RKO (cell line): ENCODE measurements around the gene NTN1.
A peak's percentile ranks its signal among the peaks of the same experiment; 100 is the strongest.

Experiments
- DNase-seq: peaks from one replicate; pipeline ENCODE4 v3.0.0-alpha.2; 2016; ENCODE audit warnings: low spot score

The NTN1 gene

GRCh38 chr17:9232591-9233270, 211.4 kb downstream of the NTN1 start:
- no peak for DNase-seq

DNA sequence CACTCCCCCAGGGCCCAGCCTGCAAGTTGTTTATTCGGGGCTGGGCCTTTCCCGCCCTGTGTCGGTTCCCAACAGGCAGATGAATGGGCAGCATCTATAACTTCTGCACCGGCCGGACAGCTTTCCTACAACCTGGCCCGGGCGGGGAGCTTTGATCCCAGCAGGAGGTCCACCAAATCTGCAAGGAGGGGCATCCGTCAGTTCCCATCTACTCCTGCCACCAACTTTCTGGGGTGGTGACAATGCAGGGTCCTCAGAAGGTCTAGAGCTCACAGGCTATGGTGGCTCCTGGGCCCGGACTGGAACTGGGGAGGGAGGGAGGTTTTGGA, 211.9 kb downstream of the NTN1 start:
- DNase-seq: no peak

DNA sequence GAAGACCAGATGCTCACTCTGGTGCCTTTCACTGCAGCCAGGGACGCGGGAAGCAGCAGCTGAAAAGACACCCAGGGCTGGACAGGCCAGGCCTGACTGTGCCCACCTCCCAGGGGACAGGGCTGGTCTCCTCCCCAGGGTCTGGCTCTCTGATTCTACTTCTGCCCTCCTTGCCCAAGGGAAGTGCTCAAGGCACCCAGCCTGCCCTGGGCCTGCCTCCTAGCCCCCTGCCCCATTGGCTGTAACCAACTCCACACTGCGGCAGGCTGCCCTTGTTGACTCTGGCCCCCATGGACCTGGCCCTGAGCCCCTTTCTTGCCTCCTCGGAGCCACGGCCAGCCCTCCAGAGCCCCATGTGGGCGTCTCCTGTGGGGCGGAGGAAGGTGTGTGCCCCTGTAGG, 212.5 kb downstream of the NTN1 start:
- DNase-seq: no peak

- no peak for DNase-seq
Measured at GRCh38 chr17:9234389-9234945, 213.2 kb downstream of the NTN1 start.

- DNase-seq: no peak
Measured at GRCh38 chr17:9235346-9235745, 214.0 kb downstream of the NTN1 start.

- DNase-seq: no peak
Measured at GRCh38 chr17:9236286-9237052, 215.2 kb downstream of the NTN1 start.

- DNase-seq: no peak
Measured at GRCh38 chr17:9237053-9237410, 215.7 kb downstream of the NTN1 start.

GRCh38 chr17:9237661-9238301, 216.5 kb downstream of the NTN1 start:
- DNase-seq: no peak

GRCh38 chr17:9238340-9239245, 217.3 kb downstream of the NTN1 start:
- DNase-seq: no peak

DNA sequence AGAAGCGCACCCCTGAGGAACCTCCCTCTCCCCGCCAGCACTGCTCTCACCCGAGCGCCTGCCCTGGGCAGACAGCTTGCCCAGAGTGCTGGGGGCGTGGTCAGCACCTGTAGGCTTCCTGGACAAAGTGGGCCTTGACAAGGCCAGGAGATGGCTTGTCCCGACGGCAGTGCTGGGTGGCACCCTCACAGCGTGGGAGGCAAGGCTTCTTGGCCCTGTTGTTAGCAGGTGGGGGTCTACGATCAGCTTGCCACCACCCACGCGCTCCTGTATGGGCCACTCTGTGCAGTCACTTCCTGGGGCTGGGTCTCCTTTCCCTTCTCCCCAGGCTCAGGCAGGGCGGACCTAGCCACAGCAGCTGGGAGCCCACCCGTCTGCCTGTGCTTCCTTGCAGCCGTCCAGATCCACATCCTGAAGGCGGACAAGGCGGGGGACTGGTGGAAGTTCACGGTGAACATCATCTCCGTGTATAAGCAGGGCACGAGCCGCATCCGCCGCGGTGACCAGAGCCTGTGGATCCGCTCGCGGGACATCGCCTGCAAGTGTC, 218.0 kb downstream of the NTN1 start:
- DNase-seq: no peak

DNA sequence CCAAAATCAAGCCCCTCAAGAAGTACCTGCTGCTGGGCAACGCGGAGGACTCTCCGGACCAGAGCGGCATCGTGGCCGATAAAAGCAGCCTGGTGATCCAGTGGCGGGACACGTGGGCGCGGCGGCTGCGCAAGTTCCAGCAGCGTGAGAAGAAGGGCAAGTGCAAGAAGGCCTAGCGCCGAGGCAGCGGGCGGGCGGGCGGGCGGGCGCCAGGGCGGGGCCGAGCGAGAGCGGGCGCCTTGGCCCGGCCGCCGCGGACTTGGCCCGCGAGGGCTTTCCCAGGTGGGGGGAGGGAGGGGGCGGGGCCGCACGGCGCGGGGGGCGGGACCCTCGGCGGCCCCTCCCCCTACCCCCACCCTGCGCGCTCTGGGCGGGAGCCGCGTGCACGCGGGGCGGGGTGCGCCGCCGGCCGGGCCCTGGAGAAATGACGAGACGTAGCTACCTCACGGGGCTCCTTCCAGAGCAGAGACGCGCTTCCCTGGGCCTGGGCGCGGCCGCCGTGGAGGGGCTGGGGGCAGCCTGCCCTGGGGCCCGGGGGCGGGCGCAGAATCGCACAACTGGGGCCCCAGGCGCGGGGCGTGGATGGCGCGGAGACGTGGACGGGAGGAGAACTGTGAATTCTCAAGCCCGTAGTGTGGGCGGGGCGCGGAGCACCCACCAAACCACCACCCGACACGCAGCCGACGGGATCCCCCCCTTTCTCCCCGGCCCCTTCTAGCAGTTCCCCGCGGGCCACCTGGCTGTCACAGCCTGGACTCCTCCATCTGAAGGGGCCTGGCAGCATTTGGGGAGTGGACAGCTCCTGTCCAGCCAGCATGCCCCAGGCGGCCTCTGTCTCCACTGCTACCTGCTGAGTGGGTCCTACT, 218.7 kb downstream of the NTN1 start:
- peak; percentile 43 for DNase-seq

DNA sequence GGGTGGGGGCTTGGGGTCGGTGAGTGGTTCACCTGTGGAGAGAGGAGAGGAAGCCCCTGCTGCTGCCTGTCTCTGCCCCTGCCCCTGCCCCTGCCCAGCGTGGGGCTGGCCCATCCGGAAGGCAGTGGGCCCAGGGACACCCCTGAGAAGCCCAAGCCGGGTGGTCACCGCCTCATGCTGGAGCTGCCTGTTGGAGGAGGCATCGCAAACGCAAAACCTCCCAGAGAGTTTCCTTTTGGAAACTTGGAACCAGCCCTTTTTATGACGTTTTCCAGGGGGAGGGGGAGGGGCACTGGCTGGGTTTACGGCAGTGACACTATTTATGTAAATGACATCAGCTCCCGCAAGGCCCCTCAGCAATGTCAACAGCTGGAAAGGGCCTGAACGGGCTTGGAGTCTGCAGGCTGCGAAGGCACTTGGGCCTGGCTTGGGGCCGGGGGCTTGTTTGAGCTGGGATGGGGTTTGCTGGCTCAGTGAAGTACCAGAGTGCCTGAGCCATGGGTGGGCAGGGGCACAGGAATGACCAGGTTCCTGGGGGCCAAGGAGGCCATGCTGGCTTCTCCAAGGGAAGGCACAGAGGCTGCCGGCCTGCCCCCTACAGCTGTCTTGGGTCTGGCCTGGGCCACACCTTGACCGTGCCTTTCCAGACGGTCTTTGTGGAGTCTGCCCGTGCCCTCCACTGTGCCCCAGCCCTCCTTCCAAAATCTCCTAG, 219.5 kb downstream of the NTN1 start:
- no peak for DNase-seq

DNA sequence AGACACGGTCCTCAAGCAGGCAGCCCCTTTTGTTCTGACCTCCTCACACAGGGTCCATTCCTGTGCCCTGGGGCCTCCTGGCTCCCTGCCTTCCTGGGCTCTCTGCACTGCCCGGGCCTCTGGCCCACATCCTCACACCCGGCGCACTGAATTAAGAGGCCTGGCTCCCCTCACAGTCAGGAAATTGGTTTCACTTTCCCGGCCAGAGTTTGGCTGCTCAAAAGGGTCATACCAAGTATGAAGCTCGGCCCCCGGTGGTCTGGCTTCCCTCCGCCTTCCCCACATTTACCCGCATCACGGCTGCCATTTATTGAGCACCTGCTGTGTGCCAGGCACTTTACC, 220.0 kb downstream of the NTN1 start:
- DNase-seq: no peak

GRCh38 chr17:9241774-9242496, 220.6 kb downstream of the NTN1 start:
- DNase-seq: no peak

DNA sequence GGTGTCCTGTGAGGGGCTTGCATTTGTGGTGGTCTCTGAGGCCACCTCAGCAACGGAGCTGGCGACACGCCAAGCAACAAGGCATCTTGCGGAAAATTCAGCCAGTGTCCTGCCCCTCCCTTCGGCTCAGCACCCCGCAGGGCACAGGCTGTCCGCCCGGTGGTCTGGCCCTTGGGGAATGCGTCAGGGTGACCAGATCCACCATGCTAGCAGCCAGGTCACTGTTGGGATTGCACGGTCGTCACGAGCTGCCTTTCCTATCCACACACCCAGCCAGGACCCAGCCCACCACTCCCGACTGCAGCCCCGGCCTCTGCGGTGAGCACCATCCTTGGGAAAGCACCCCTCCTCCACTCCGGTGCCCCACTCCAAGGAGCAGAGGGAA, 221.2 kb downstream of the NTN1 start:
- DNase-seq: no peak

DNA sequence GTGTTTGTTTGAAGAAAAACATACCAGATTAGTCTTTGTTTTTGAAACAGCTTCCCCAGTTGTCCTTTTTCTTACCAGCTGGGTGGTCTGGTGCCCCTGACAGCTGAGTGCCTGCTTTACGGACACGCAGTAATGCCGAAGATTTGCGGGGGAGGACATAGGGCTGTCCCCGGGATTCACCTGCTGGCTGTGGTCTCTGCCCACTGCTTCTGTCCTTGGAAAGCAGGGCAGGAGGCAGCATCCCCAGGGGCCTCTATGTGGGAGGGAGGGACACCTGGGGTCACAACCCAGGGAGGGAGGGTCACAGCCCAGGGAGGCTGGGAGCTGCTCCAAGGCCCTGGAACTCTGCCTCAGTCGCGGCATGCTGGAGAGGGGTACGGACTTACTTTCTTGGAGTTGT, 221.7 kb downstream of the NTN1 start:
- no peak for DNase-seq

GRCh38 chr17:9244066-9245052, 223.0 kb downstream of the NTN1 start:
- no peak for DNase-seq

- DNase-seq: no peak
Measured at GRCh38 chr17:9247401-9247938, 226.2 kb downstream of the NTN1 start.
